ENCODE results near the gene CELF2.
A peak's percentile ranks its signal among the peaks of the same experiment; 100 is the strongest.

Gene CELF2

GRCh38 chr10:10989669-10990068 is 28.0 kb upstream of the CELF2 start:
- Histone ChIP-seq H3K4me1 (ENCODE audit: control insufficient read depth, insufficient read depth, low read length) (peaks cover 13% of the 10 kb centered on the region), H3K27ac (ENCODE audit: extremely low read depth, low read depth, low read length) (no peak overlapping the region), H3K36me3 (ENCODE audit: control insufficient read depth in 2 of 2, insufficient read depth in 1 of 2, low read length in 2 of 2) (no peaks in the 10 kb centered on the region), H3K4me3 (ENCODE audit: low read depth, low read length) (no peak overlapping the region), H3K9me3 (ENCODE audit: control insufficient read depth, insufficient read depth, low read depth, low read length) (no peaks in the 10 kb centered on the region)
- POLR2A ChIA-PET: no interaction called here
- CTCF ChIA-PET: no interaction called here
- TF ChIP-seq ZNF174 (tag by site-specific recombination; IDR thresholded peaks at IDR 0.05): no peak
- TF ChIP-seq INSM2 (tag by site-specific recombination; IDR thresholded peaks at IDR 0.05): peak; percentile 83
- no peak for TF ChIP-seq ZIC2 (tag by site-specific recombination; IDR thresholded peaks at IDR 0.05)
- no peak for TF ChIP-seq ZNF416 (tag by site-specific recombination; IDR thresholded peaks at IDR 0.05)
- peak; percentile 68 for TF ChIP-seq OSR2 (tag by site-specific recombination; IDR thresholded peaks at IDR 0.05)
- no peak for TF ChIP-seq HOXC10 (CRISPR knock-in tag; IDR thresholded peaks at IDR 0.05)
- TF ChIP-seq ZNF184 (tag by site-specific recombination; IDR thresholded peaks at IDR 0.05): no peak
- peak; percentile 94 for TF ChIP-seq PRDM6 (tag by site-specific recombination; IDR thresholded peaks at IDR 0.05)
- peak; percentile 94 for TF ChIP-seq ZNF843 (tag by site-specific recombination; IDR thresholded peaks at IDR 0.05)
- no peak for TF ChIP-seq ZNF623 (tag by site-specific recombination; IDR thresholded peaks at IDR 0.05)
- TF ChIP-seq ZNF354C (tag by site-specific recombination; IDR thresholded peaks at IDR 0.05; ENCODE audit: borderline replicate concordance, low read depth): no peak
- peak; percentile 53; the same call in 1 of the 2 replicates for TF ChIP-seq KLF8 (tag by site-specific recombination; IDR thresholded peaks at IDR 0.05)
- TF ChIP-seq YY1 (tag by site-specific recombination; IDR thresholded peaks at IDR 0.05): no peak
- TF ChIP-seq BCL6B (tag by site-specific recombination; IDR thresholded peaks at IDR 0.05): peak; percentile 84
- TF ChIP-seq GFI1B (tag by site-specific recombination; IDR thresholded peaks at IDR 0.05): 0 out of 2 replicates have a peak, but pooled peaks have one; percentile 37
- TF ChIP-seq ZNF121 (tag by site-specific recombination; IDR thresholded peaks at IDR 0.05): no peak
- TF ChIP-seq SCRT2 (tag by site-specific recombination; IDR thresholded peaks at IDR 0.05): peak; percentile 76
- TF ChIP-seq ZSCAN16 (tag by site-specific recombination; IDR thresholded peaks at IDR 0.05): no peak
- TF ChIP-seq ZFP41 (tag by site-specific recombination; IDR thresholded peaks at IDR 0.05; ENCODE audit: borderline replicate concordance): no peak
- peak; percentile 94 for TF ChIP-seq IKZF3 (tag by site-specific recombination; IDR thresholded peaks at IDR 0.05)
- no peak for TF ChIP-seq ZNF350 (tag by site-specific recombination; IDR thresholded peaks at IDR 0.05)
- no peak for TF ChIP-seq ZNF488 (tag by site-specific recombination; IDR thresholded peaks at IDR 0.05)
- no peak for TF ChIP-seq GLIS1 (tag by site-specific recombination; IDR thresholded peaks at IDR 0.05)
- no peak for TF ChIP-seq KLF17 (tag by site-specific recombination; IDR thresholded peaks at IDR 0.05)
- TF ChIP-seq ZNF639 (tag by site-specific recombination; IDR thresholded peaks at IDR 0.05): 0 out of 2 replicates have a peak, but pooled peaks have one; percentile 26
- peak; percentile 16; the same call in 1 of the 2 replicates for TF ChIP-seq ZNF596 (tag by site-specific recombination; IDR thresholded peaks at IDR 0.05)
- TF ChIP-seq ZNF518A (tag by site-specific recombination; conservative IDR thresholded peaks at IDR 0.05; ENCODE audit: low read depth): no peak
